Hepatocyte (in vitro differentiated cells): ENCODE results near the gene OVCH2. TPM values are rescaled to one million over a fixed set of nuclear protein-coding genes. Genes with fewer than 3 reads are reported as not detected.
"Not testable (repeated sequence)": the region's sequence is repeated elsewhere in the genome, so short reads cannot be mapped to it uniquely, and the experiment has no call there.

Source experiments
- DNase-seq: peaks from one replicate; pipeline ENCODE4 v3.0.0-alpha.2; 2016; ENCODE audit warnings: low spot score
- H2AFZ ChIP-seq: fragments of 200-600 bp; sonication (generic); 2 replicates; pipeline ENCODE4 v1.6.0; 2016; ENCODE audit warnings: antibody characterized with exemption, mild to moderate bottlenecking
- H3K27ac ChIP-seq: fragments of 200-600 bp; sonication (generic); 2 replicates; pipeline ENCODE4 v1.5.1; 2016; ENCODE audit warnings: mild to moderate bottlenecking
- H3K27me3 ChIP-seq: fragments of 200-600 bp; sonication (generic); 2 replicates; pipeline ENCODE4 v1.6.1; 2016
- H3K36me3 ChIP-seq: fragments of 200-600 bp; sonication (generic); replicated peaks from 2 replicates; pipeline ENCODE4 v1.5.1; 2016; ENCODE audit warnings: low read depth; ENCODE audit not compliant: insufficient read depth
- H3K4me1 ChIP-seq: fragments of 200-600 bp; sonication (generic); 2 replicates; pipeline ENCODE4 v1.5.1; 2016; ENCODE audit warnings: mild to moderate bottlenecking, moderate library complexity; ENCODE audit not compliant: insufficient read depth
- H3K4me2 ChIP-seq: fragments of 200-600 bp; sonication (generic); 2 replicates; pipeline ENCODE4 v1.6.0; 2016
- H3K4me3 ChIP-seq: fragments of 200-600 bp; sonication (generic); 2 replicates; pipeline ENCODE4 v1.5.1; 2016; ENCODE audit warnings: mild to moderate bottlenecking
- H3K79me2 ChIP-seq: fragments of 200-600 bp; sonication (generic); 2 replicates; pipeline ENCODE4 v1.6.0; 2017; ENCODE audit warnings: mild to moderate bottlenecking
- H3K9me2 ChIP-seq: fragments of 200-600 bp; sonication (generic); replicated peaks from 2 replicates; pipeline ENCODE4 v1.6.0; 2017; ENCODE audit warnings: mild to moderate bottlenecking; ENCODE audit not compliant: insufficient read depth
- H3K9me3 ChIP-seq: fragments of 200-600 bp; sonication (generic); 2 replicates; pipeline ENCODE4 v1.5.1; 2016; ENCODE audit warnings: low read depth, mild to moderate bottlenecking
- H4K20me1 ChIP-seq: fragments of 200-600 bp; sonication (generic); 2 replicates; pipeline ENCODE4 v1.6.0; 2016; ENCODE audit warnings: mild to moderate bottlenecking; ENCODE audit not compliant: insufficient read depth, poor library complexity, severe bottlenecking
- EZH2 ChIP-seq: fragments of 200-600 bp; sonication (generic); IDR thresholded peaks from 2 replicates; pipeline ENCODE4 v1.6.1; 2016; ENCODE audit warnings: antibody characterized with exemption, mild to moderate bottlenecking, borderline replicate concordance
- EZH2phosphoT487 ChIP-seq: fragments of 200-600 bp; sonication (generic); IDR thresholded peaks from one replicate; pipeline ENCODE4 v1.6.1; 2018; ENCODE audit warnings: antibody characterized with exemption, mild to moderate bottlenecking, low read depth, moderate library complexity; ENCODE audit not compliant: unreplicated experiment, severe bottlenecking
- WGBS: methylation state at CpG from one replicate; pipeline ENCODE4 v1.1.6; 2016; ENCODE audit warnings: low lambda C conversion rate; ENCODE audit errors: missing lambda C conversion rate; 5-methylcytosine and 5-hydroxymethylcytosine counted together
- polyA plus RNA-seq: library from polyadenylated mRNA; unstranded; fragments of >200 nt; fragmentation: Nextera tagmentation; extraction: Ambion mirVana; gene quantifications from 2 replicates; pipeline ENCODE4 v1.2.1, GENCODE V29; 2016
- total RNA-seq: library from RNA; depleted of rRNA; stranded (reverse); fragments of >200 nt; gene quantifications from 2 replicates; pipeline ENCODE4 v1.2.3, GENCODE V29; 2014
- TF ChIP-seq, protein P1 (sequence below): fragments of 200-600 bp; sonication (generic); IDR thresholded peaks from 2 replicates; pipeline ENCODE4 v1.5.1; 2016; ENCODE audit warnings: antibody characterized with exemption, mild to moderate bottlenecking; ENCODE audit not compliant: poor library complexity

OVCH2 gene
- total and polyA plus RNA-seq, 2 experiments from 2014 or later, result 0.51 to 0.63 TPM

DNA sequence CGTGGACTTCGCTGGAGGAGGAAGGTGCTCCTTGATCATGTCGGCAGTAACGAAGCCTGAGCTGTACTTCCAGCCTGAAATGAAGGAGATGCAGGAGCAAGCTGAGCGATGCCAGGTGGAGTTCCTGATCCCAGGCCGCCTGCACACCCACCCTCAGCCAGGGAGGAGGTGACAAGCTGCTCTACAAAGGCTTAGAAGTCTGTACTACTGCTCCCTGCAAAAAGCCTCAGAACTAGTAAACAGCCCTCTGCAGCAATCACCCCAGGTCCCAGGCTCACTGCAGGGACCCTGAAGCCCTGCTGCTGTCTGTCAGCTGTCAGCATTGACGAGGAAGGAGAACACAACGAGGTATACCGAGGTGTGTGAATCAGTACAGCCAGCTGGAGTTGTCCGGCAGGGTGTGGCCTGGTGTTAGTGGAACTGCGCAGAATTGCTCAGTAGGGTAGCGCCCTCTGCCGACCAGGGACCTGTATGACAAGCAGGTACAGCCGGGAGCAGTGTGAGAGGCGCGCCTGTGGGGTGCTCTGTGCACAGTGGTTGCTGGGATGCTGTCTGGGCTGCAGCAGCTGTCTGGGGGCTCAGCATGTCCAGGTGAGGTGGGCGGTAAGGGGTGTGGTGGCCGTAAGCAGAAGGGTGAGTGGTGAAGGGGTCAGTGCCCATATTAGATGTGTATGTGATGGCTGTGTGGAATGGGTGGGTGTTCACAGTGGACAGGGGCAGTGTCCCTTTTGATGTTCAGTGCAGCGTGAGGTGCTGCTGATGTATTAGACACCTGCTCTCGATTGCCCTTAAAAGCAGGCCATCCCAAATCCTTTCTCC is 40.6 kb downstream of the OVCH2 start:
- TF ChIP-seq, protein P1, sequence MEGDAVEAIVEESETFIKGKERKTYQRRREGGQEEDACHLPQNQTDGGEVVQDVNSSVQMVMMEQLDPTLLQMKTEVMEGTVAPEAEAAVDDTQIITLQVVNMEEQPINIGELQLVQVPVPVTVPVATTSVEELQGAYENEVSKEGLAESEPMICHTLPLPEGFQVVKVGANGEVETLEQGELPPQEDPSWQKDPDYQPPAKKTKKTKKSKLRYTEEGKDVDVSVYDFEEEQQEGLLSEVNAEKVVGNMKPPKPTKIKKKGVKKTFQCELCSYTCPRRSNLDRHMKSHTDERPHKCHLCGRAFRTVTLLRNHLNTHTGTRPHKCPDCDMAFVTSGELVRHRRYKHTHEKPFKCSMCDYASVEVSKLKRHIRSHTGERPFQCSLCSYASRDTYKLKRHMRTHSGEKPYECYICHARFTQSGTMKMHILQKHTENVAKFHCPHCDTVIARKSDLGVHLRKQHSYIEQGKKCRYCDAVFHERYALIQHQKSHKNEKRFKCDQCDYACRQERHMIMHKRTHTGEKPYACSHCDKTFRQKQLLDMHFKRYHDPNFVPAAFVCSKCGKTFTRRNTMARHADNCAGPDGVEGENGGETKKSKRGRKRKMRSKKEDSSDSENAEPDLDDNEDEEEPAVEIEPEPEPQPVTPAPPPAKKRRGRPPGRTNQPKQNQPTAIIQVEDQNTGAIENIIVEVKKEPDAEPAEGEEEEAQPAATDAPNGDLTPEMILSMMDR, result peak; percentile 87
- TF ChIP-seq EZH2, result no peak
- DNase-seq, result peak; percentile 89
- no peaks in the 10 kb centered on the region for H3K36me3 ChIP-seq
- no peak overlapping the region for H2AFZ ChIP-seq
- 61% methylated on average over 20 of the region's 20 CpGs for WGBS
- H3K27me3 ChIP-seq, result no peaks in the 10 kb centered on the region
- peak overlapping the region; percentile 31 for H3K4me2 ChIP-seq
- no peaks in the 10 kb centered on the region for H4K20me1 ChIP-seq
- no peak overlapping the region for H3K4me3 ChIP-seq
- no peaks in the 10 kb centered on the region for H3K9me2 ChIP-seq
- no peaks in the 10 kb centered on the region for H3K9me3 ChIP-seq
- H3K27ac ChIP-seq, result no peak overlapping the region
- H3K4me1 ChIP-seq, result peaks cover under 1% of the 10 kb centered on the region
- H3K79me2 ChIP-seq, result no peaks in the 10 kb centered on the region

DNA sequence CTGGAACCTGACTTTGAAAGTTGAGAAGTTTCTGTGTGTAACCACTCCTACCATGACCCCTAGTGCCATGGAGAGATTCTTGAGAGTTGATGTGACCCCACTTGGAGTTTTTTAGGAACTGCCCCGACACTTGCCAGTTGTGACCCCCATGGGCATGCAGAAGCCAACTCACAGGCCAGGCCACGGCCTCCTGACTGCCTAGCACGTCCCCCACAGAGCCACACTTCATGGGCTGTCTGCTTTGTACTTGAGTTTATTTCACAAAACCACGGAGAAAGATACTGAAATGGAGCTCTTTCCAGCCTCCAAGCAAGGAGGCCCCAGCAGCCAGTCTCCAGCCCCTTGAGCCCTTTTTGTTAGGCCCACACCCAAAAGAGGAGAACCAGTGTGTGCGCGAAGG is 41.4 kb downstream of the OVCH2 start:
- Histone ChIP-seq H2AFZ (no peak overlapping the region), H3K4me2 (no peak overlapping the region), H3K4me1 (no peaks in the 10 kb centered on the region), H3K9me3 (no peaks in the 10 kb centered on the region), H3K36me3 (no peaks in the 10 kb centered on the region), H4K20me1 (no peaks in the 10 kb centered on the region), H3K9me2 (no peaks in the 10 kb centered on the region), H3K79me2 (no peaks in the 10 kb centered on the region), H3K4me3 (no peak overlapping the region), H3K27ac (no peak overlapping the region), H3K27me3 (no peaks in the 10 kb centered on the region)
- no peak for DNase-seq
- no peak for TF ChIP-seq EZH2phosphoT487
- TF ChIP-seq EZH2, result no peak
- TF ChIP-seq, protein P1, result no peak
- WGBS, result 89% methylated on average over 6 of the region's 6 CpGs

DNA sequence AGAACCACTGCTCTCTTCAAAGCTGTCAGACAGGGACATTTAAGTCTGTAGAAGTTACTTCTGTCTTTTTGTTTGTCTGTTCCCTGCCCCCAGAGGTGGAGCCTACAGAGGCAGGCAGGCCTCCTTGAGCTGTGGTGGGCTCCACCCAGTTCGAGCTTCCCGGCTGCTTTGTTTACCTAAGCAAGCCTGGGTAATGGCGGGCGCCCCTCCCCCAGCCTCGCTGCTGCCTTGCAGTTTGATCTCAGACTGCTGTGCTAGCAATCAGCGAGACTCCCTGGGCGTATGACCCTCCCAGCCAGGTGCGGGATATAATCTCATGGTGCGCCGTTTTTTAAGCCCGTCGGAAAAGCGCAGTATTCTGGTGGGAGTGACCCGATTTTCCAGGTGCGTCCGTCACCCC is 42.7 kb downstream of the OVCH2 start:
- H2AFZ ChIP-seq, H3K4me3 ChIP-seq, H4K20me1 ChIP-seq, DNase-seq, H3K4me1 ChIP-seq, H3K36me3 ChIP-seq, H3K27ac ChIP-seq, H3K27me3 ChIP-seq, H3K9me2 ChIP-seq, H3K79me2 ChIP-seq, H3K4me2 ChIP-seq, H3K9me3 ChIP-seq: not testable (repeated sequence)
- 76% methylated on average over 16 of the region's 16 CpGs for WGBS

GRCh38 chr11:7657306-7658025 is 48.8 kb downstream of the OVCH2 start:
- peak; percentile 74 for DNase-seq
- Histone ChIP-seq H3K36me3 (no peaks in the 10 kb centered on the region), H3K27me3 (no peaks in the 10 kb centered on the region), H3K9me2 (no peaks in the 10 kb centered on the region), H3K79me2 (no peaks in the 10 kb centered on the region), H3K9me3 (no peaks in the 10 kb centered on the region), H4K20me1 (no peaks in the 10 kb centered on the region), H3K4me1 (no peaks in the 10 kb centered on the region), H3K4me2 (no peak overlapping the region), H3K4me3 (no peak overlapping the region), H2AFZ (no peak overlapping the region), H3K27ac (no peak overlapping the region)
- WGBS, result 76% methylated on average over 15 of the region's 15 CpGs
- no peak for TF ChIP-seq EZH2
- TF ChIP-seq, protein P1, result peak; percentile 53
